ENCODE measurements around the gene BABAM2. TPM values are rescaled to one million over a fixed set of nuclear protein-coding genes. Genes with fewer than 3 reads are reported as not detected.

The BABAM2 gene
- total RNA-seq, 1 donor, result 42.0 TPM

DNA sequence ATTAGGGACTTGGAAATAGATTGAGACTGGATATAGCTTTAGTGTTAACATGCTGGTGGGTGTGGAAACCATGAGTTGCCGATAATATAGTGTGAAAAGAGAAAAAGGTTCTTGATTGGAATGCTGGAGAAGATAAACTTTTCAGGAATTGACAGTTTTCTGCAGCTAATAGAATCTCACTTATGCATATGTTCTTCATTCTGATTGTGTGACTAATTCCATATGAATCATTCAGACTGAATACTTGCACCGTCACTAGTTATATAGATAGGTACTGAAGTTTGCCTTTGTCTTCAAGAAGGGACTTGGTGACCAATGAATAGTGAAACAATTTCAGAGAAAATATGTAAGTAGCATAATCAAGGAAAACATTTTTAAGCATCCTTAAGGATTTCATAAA, 276.4 kb downstream of the BABAM2 start:
- no peak overlapping the region for H3K4me3 ChIP-seq (ENCODE audit: insufficient read depth, low read length)
- no peaks in the 10 kb centered on the region for H3K36me3 ChIP-seq (ENCODE audit: insufficient read depth, low read length)
- DNase-seq (ENCODE audit: insufficient read length, low spot score, missing footprints), result no peak
- H3K9me3 ChIP-seq (ENCODE audit: low read depth, low read length), result no peaks in the 10 kb centered on the region
- H3K79me2 ChIP-seq (ENCODE audit: insufficient read depth, low read length), result no peaks in the 10 kb centered on the region
- H2AFZ ChIP-seq (ENCODE audit: low read length), result no peak overlapping the region
- no peaks in the 10 kb centered on the region for H3K27me3 ChIP-seq (ENCODE audit: insufficient read depth, low read length)
- H3K4me1 ChIP-seq (ENCODE audit: insufficient read depth, low read length), result peaks cover 8% of the 10 kb centered on the region
- no peaks in the 10 kb centered on the region for H4K20me1 ChIP-seq (ENCODE audit: insufficient read depth, low read length)
- no peak overlapping the region for H3K4me2 ChIP-seq (ENCODE audit: insufficient read depth, low read length)
- H3K27ac ChIP-seq (ENCODE audit: low read depth, low read length), result no peak overlapping the region
- TF ChIP-seq, protein P1, sequence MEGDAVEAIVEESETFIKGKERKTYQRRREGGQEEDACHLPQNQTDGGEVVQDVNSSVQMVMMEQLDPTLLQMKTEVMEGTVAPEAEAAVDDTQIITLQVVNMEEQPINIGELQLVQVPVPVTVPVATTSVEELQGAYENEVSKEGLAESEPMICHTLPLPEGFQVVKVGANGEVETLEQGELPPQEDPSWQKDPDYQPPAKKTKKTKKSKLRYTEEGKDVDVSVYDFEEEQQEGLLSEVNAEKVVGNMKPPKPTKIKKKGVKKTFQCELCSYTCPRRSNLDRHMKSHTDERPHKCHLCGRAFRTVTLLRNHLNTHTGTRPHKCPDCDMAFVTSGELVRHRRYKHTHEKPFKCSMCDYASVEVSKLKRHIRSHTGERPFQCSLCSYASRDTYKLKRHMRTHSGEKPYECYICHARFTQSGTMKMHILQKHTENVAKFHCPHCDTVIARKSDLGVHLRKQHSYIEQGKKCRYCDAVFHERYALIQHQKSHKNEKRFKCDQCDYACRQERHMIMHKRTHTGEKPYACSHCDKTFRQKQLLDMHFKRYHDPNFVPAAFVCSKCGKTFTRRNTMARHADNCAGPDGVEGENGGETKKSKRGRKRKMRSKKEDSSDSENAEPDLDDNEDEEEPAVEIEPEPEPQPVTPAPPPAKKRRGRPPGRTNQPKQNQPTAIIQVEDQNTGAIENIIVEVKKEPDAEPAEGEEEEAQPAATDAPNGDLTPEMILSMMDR (IDR thresholded peaks at IDR 0.05; ENCODE audit: extremely low read depth, low read depth, low read length), result no peak

DNA sequence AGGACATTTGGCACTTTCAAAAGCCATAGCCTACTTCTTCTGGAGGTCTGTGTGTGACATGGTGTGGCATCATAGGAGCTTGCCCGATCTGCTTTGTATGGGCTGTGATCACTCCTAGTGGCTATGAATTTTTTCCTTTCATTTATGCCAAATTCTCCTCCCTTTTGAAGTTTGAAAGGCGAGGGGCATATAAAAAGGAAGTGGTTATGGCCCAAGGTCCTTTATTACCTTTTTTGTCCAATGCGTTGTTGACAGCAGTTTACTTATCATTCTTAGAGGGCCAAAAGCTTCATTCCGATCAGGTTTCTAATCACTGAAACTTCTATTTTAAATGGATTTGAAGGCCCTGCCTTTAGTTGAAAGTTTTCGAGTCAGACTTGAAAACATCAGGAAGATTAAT, 277.8 kb downstream of the BABAM2 start:
- Histone ChIP-seq H4K20me1 (ENCODE audit: insufficient read depth, low read length) (no peaks in the 10 kb centered on the region), H3K4me1 (ENCODE audit: insufficient read depth, low read length) (peaks cover 18% of the 10 kb centered on the region), H2AFZ (ENCODE audit: low read length) (no peak overlapping the region), H3K27me3 (ENCODE audit: insufficient read depth, low read length) (no peaks in the 10 kb centered on the region), H3K36me3 (ENCODE audit: insufficient read depth, low read length) (no peaks in the 10 kb centered on the region), H3K79me2 (ENCODE audit: insufficient read depth, low read length) (no peaks in the 10 kb centered on the region), H3K4me3 (ENCODE audit: insufficient read depth, low read length) (no peak overlapping the region), H3K9me3 (ENCODE audit: low read depth, low read length) (no peaks in the 10 kb centered on the region), H3K4me2 (ENCODE audit: insufficient read depth, low read length) (no peak overlapping the region), H3K27ac (ENCODE audit: low read depth, low read length) (no peak overlapping the region)
- TF ChIP-seq, protein P1 (IDR thresholded peaks at IDR 0.05; ENCODE audit: extremely low read depth, low read depth, low read length), result no peak
- no peak for DNase-seq (ENCODE audit: insufficient read length, low spot score, missing footprints)

DNA sequence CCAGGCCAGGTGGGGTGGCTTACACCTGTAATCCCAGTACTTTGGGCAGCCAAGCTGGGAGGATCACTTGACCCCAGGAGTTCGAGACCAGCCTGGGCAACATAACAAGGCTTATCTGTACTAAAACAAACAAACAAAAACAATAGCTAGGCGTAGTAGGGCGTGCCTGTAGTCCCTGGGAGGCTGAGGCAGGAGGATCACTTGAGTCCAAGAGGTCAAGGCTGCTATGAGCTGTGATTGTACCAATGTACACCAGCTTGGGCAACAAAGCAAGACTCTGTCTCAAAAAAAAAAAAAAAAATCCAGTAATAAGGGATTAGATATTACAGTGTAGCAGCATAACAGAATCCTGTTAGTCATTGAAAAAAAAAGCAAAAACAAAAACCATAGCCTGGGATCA, 279.0 kb downstream of the BABAM2 start:
- no peak overlapping the region for H3K4me3 ChIP-seq (ENCODE audit: insufficient read depth, low read length)
- H3K27ac ChIP-seq (ENCODE audit: low read depth, low read length), result no peak overlapping the region
- H3K4me1 ChIP-seq (ENCODE audit: insufficient read depth, low read length), result peaks cover 18% of the 10 kb centered on the region
- no peak overlapping the region for H2AFZ ChIP-seq (ENCODE audit: low read length)
- H3K36me3 ChIP-seq (ENCODE audit: insufficient read depth, low read length), result no peaks in the 10 kb centered on the region
- DNase-seq (ENCODE audit: insufficient read length, low spot score, missing footprints), result no peak
- TF ChIP-seq, protein P1 (IDR thresholded peaks at IDR 0.05; ENCODE audit: extremely low read depth, low read depth, low read length), result no peak
- H3K27me3 ChIP-seq (ENCODE audit: insufficient read depth, low read length), result no peaks in the 10 kb centered on the region
- H4K20me1 ChIP-seq (ENCODE audit: insufficient read depth, low read length), result no peaks in the 10 kb centered on the region
- no peaks in the 10 kb centered on the region for H3K79me2 ChIP-seq (ENCODE audit: insufficient read depth, low read length)
- H3K4me2 ChIP-seq (ENCODE audit: insufficient read depth, low read length), result no peak overlapping the region
- H3K9me3 ChIP-seq (ENCODE audit: low read depth, low read length), result no peaks in the 10 kb centered on the region

DNA sequence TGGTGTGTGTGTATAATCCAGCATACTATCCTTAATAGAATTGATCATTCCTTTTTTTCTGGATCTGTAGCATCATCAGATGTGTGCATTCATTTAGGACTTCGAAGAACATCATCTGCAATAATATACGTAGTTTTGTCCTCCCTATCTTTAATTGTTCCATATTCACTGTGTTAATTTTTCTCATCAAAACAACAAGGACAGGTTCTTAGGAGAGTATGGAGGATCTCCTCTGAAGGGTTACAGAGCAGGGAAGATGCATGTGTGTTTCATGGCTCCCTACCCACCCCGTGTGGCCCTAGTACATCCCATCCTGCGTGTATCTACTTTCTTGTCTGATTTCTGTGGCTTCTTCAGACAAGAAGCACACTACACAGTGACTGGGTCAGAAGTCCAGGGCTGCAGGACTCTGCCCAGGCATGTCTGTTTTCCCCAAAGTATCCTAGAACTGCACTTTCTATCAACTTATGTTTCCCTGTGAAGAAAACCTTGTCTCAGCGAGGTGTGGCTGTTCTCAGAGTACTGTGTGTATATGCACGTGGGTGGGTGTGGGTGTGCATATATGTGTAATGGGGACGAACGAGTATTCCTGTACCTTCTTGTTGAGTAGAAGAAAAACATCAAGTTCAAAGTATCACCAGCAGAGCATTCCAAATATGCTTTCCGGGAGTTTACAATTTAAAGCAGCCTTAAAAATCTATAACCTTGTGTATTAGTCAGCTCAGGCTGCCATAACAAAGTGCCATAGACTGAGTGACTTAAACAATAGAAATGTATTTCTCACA, 281.8 kb downstream of the BABAM2 start:
- no peak for DNase-seq (ENCODE audit: insufficient read length, low spot score, missing footprints)
- peaks cover 10% of the 10 kb centered on the region for H3K4me1 ChIP-seq (ENCODE audit: insufficient read depth, low read length)
- no peaks in the 10 kb centered on the region for H3K79me2 ChIP-seq (ENCODE audit: insufficient read depth, low read length)
- H3K9me3 ChIP-seq (ENCODE audit: low read depth, low read length), result no peaks in the 10 kb centered on the region
- H3K27ac ChIP-seq (ENCODE audit: low read depth, low read length), result peak overlapping the region; percentile 34
- no peaks in the 10 kb centered on the region for H3K27me3 ChIP-seq (ENCODE audit: insufficient read depth, low read length)
- H3K36me3 ChIP-seq (ENCODE audit: insufficient read depth, low read length), result no peaks in the 10 kb centered on the region
- TF ChIP-seq, protein P1 (IDR thresholded peaks at IDR 0.05; ENCODE audit: extremely low read depth, low read depth, low read length), result no peak
- H4K20me1 ChIP-seq (ENCODE audit: insufficient read depth, low read length), result no peaks in the 10 kb centered on the region
- H3K4me3 ChIP-seq (ENCODE audit: insufficient read depth, low read length), result no peak overlapping the region
- peak overlapping the region; percentile 86 for H2AFZ ChIP-seq (ENCODE audit: low read length)
- H3K4me2 ChIP-seq (ENCODE audit: insufficient read depth, low read length), result peak overlapping the region; percentile 21

Measured in osteoblast (primary cell).